GM23338 (cell line): ENCODE data around the gene EPS8. TPM values are rescaled to one million over a fixed set of nuclear protein-coding genes. Genes with fewer than 3 reads are reported as not detected.

Experiments used
- ATAC-seq: fragments of 200-7000 bp; cut with Tn5 transposase; 3 replicates; pipeline ENCODE4 v1.9.1; 2020
- DNase-seq: peaks from one replicate; pipeline ENCODE4 v3.0.0-alpha.2; 2015; ENCODE audit warnings: low spot score
- H2AFZ ChIP-seq: fragments of 200-600 bp; sonication (generic); 2 replicates; pipeline ENCODE4 v1.8.0; 2016; ENCODE audit warnings: antibody characterized with exemption, mild to moderate bottlenecking, moderate library complexity
- H3F3A ChIP-seq: fragments of 200-600 bp; sonication (generic); replicated peaks from 2 replicates; pipeline ENCODE4 v1.8.0; 2017; ENCODE audit warnings: antibody characterized with exemption, mixed run types, low read depth
- H3K27ac ChIP-seq: fragments of 200-600 bp; sonication (generic); 2 replicates; pipeline ENCODE4 v1.6.1; 2016; ENCODE audit warnings: low read depth
- H3K27me3 ChIP-seq: fragments of 200-600 bp; sonication (generic); 2 replicates; pipeline ENCODE4 v1.8.0; 2016; ENCODE audit warnings: mild to moderate bottlenecking, mixed run types, moderate library complexity; ENCODE audit not compliant: insufficient read depth
- H3K36me3 ChIP-seq: fragments of 200-600 bp; sonication (generic); 2 replicates; pipeline ENCODE4 v1.8.0; 2016; ENCODE audit warnings: mild to moderate bottlenecking; ENCODE audit not compliant: insufficient read depth
- H3K4me1 ChIP-seq: fragments of 200-600 bp; sonication (generic); 2 replicates; pipeline ENCODE4 v1.8.0; 2016; ENCODE audit warnings: mild to moderate bottlenecking, moderate library complexity; ENCODE audit not compliant: insufficient read depth
- H3K4me2 ChIP-seq: fragments of 200-600 bp; sonication (generic); 2 replicates; pipeline ENCODE4 v1.7.1; 2017; ENCODE audit warnings: mixed run types
- H3K4me3 ChIP-seq: fragments of 200-600 bp; sonication (generic); 2 replicates; pipeline ENCODE4 v1.6.1; 2016; ENCODE audit warnings: mixed run types
- H3K79me2 ChIP-seq: fragments of 200-600 bp; sonication (generic); replicated peaks from 2 replicates; pipeline ENCODE4 v1.8.0; 2017; ENCODE audit warnings: mild to moderate bottlenecking; ENCODE audit not compliant: insufficient read depth
- H3K9me2 ChIP-seq: fragments of 200-600 bp; sonication (generic); 2 replicates; pipeline ENCODE4 v1.8.0; 2017; ENCODE audit not compliant: insufficient read depth
- H4K20me1 ChIP-seq: fragments of 200-600 bp; sonication (generic); replicated peaks from 2 replicates; pipeline ENCODE4 v1.8.0; 2017; ENCODE audit warnings: mild to moderate bottlenecking; ENCODE audit not compliant: insufficient read depth
- H3K27ac Mint-ChIP-seq: 2 replicates; pipeline ENCODE4 v1.8.0; 2020; ENCODE audit warnings: inconsistent platforms, mild to moderate bottlenecking, moderate library complexity, mixed read lengths
- H3K27me3 Mint-ChIP-seq: 3 replicates; pipeline ENCODE4 v1.8.0; 2022; ENCODE audit warnings: low read depth, mild to moderate bottlenecking, moderate library complexity, mixed read lengths, inconsistent platforms; ENCODE audit not compliant: insufficient read depth, poor library complexity
- H3K36me3 Mint-ChIP-seq: 3 replicates; pipeline ENCODE4 v1.8.0; 2021; ENCODE audit warnings: low read depth, mild to moderate bottlenecking, inconsistent platforms, moderate library complexity, mixed read lengths
- H3K4me1 Mint-ChIP-seq: 3 replicates; pipeline ENCODE4 v1.8.0; 2020; ENCODE audit warnings: mild to moderate bottlenecking, inconsistent platforms, mixed read lengths
- H3K4me3 Mint-ChIP-seq: 3 replicates; pipeline ENCODE4 v1.8.0; 2021; ENCODE audit warnings: moderate library complexity, mild to moderate bottlenecking, inconsistent platforms, mixed read lengths
- H3K9me3 Mint-ChIP-seq: 3 replicates; pipeline ENCODE4 v1.8.0; 2020; ENCODE audit warnings: moderate library complexity, mild to moderate bottlenecking, inconsistent platforms, mixed read lengths
- EZH2phosphoT487 ChIP-seq: fragments of 200-600 bp; sonication (generic); IDR thresholded peaks from one replicate; pipeline ENCODE4 v1.8.1; 2018; ENCODE audit warnings: antibody characterized with exemption; ENCODE audit not compliant: unreplicated experiment
- JUNB ChIP-seq: IDR thresholded peaks from one replicate; pipeline ENCODE4 v1.6.1; 2016; ENCODE audit warnings: antibody characterized with exemption; ENCODE audit not compliant: unreplicated experiment
- NANOG ChIP-seq: IDR thresholded peaks from 2 replicates; pipeline ENCODE4 v1.6.1; 2016; ENCODE audit warnings: antibody characterized with exemption, borderline replicate concordance
- POLR2AphosphoS5 ChIP-seq: IDR thresholded peaks from 2 replicates; pipeline ENCODE4 v1.6.1; 2016; ENCODE audit warnings: antibody characterized with exemption, low read depth
- ZNF114 ChIP-seq: fragments of 250-450 bp; sonication (Bioruptor Pico); IDR thresholded peaks from 2 replicates; pipeline ENCODE4 v1.5.0; 2020; ENCODE audit warnings: mild to moderate bottlenecking, moderate library complexity
- polyA plus RNA-seq: library from polyadenylated mRNA; unstranded; fragments of >200 nt; fragmentation: Nextera tagmentation; extraction: Ambion mirVana; gene quantifications from 2 replicates; pipeline ENCODE4 v1.2.1, GENCODE V29; 2016
- total RNA-seq: library from RNA; depleted of rRNA; stranded (reverse); fragments of >200 nt; shearing (Covaris generic); gene quantifications from 2 replicates; pipeline ENCODE4 v1.2.3, GENCODE V29; 2014
- TF ChIP-seq, protein P1 (sequence below): fragments of 250-450 bp; sonication (Bioruptor Pico); IDR thresholded peaks from 2 replicates; pipeline ENCODE4 v1.5.0; 2020; ENCODE audit warnings: mild to moderate bottlenecking, moderate library complexity

EPS8 gene
- total and polyA plus RNA-seq, 2 experiments from 2014 or later = 3.5 to 5.4 TPM

DNA sequence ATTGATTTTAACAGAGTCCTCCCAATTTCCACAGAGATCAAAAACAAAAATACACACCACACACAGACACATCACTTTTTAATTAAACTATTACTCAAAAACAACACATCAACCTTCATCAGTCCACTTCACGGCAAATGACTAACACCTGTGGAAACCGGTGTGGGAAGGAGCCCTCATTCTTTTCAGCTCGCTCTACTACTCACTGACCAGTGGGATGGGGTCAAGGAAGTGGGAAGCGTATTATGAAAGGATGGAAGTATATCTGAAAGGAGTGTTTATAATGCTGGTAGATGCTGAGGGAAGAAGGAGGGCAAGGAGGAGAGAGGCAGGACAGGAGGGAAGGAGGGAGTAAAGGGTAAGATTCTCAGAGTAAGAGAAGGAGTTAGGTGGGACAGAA is 156.5 kb downstream of the EPS8 start (continued):
- TF ChIP-seq, protein P1, sequence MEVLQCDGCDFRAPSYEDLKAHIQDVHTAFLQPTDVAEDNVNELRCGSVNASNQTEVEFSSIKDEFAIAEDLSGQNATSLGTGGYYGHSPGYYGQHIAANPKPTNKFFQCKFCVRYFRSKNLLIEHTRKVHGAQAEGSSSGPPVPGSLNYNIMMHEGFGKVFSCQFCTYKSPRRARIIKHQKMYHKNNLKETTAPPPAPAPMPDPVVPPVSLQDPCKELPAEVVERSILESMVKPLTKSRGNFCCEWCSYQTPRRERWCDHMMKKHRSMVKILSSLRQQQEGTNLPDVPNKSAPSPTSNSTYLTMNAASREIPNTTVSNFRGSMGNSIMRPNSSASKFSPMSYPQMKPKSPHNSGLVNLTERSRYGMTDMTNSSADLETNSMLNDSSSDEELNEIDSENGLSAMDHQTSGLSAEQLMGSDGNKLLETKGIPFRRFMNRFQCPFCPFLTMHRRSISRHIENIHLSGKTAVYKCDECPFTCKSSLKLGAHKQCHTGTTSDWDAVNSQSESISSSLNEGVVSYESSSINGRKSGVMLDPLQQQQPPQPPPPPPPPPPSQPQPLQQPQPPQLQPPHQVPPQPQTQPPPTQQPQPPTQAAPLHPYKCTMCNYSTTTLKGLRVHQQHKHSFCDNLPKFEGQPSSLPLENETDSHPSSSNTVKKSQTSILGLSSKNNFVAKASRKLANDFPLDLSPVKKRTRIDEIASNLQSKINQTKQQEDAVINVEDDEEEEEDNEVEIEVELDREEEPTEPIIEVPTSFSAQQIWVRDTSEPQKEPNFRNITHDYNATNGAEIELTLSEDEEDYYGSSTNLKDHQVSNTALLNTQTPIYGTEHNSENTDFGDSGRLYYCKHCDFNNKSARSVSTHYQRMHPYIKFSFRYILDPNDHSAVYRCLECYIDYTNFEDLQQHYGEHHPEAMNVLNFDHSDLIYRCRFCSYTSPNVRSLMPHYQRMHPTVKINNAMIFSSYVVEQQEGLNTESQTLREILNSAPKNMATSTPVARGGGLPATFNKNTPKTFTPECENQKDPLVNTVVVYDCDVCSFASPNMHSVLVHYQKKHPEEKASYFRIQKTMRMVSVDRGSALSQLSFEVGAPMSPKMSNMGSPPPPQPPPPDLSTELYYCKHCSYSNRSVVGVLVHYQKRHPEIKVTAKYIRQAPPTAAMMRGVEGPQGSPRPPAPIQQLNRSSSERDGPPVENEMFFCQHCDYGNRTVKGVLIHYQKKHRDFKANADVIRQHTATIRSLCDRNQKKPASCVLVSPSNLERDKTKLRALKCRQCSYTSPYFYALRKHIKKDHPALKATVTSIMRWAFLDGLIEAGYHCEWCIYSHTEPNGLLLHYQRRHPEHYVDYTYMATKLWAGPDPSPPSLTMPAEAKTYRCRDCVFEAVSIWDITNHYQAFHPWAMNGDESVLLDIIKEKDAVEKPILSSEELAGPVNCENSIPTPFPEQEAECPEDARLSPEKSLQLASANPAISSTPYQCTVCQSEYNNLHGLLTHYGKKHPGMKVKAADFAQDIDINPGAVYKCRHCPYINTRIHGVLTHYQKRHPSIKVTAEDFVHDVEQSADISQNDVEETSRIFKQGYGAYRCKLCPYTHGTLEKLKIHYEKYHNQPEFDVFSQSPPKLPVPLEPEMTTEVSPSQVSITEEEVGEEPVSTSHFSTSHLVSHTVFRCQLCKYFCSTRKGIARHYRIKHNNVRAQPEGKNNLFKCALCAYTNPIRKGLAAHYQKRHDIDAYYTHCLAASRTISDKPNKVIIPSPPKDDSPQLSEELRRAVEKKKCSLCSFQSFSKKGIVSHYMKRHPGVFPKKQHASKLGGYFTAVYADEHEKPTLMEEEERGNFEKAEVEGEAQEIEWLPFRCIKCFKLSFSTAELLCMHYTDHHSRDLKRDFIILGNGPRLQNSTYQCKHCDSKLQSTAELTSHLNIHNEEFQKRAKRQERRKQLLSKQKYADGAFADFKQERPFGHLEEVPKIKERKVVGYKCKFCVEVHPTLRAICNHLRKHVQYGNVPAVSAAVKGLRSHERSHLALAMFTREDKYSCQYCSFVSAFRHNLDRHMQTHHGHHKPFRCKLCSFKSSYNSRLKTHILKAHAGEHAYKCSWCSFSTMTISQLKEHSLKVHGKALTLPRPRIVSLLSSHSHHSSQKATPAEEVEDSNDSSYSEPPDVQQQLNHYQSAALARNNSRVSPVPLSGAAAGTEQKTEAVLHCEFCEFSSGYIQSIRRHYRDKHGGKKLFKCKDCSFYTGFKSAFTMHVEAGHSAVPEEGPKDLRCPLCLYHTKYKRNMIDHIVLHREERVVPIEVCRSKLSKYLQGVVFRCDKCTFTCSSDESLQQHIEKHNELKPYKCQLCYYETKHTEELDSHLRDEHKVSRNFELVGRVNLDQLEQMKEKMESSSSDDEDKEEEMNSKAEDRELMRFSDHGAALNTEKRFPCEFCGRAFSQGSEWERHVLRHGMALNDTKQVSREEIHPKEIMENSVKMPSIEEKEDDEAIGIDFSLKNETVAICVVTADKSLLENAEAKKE (CRISPR knock-in tag) = no peak
- TF ChIP-seq POLR2AphosphoS5 (no peak), ZNF114 (no peak)

GRCh38 chr12:15631007-15631715 is 158.0 kb downstream of the EPS8 start:
- Mint-ChIP-seq H3K9me3 (no peaks in the 10 kb centered on the region), H3K36me3 (no peaks in the 10 kb centered on the region), H3K4me3 (no peak overlapping the region), H3K27me3 (no peaks in the 10 kb centered on the region), H3K4me1 (peaks cover 22% of the 10 kb centered on the region), H3K27ac (no peak overlapping the region)
- no peak for DNase-seq
- no peak for ATAC-seq
- Histone ChIP-seq H3K4me3 (no peak overlapping the region), H4K20me1 (no peaks in the 10 kb centered on the region), H3F3A (no peaks in the 10 kb centered on the region), H3K4me2 (no peak overlapping the region), H3K9me2 (no peaks in the 10 kb centered on the region), H3K4me1 (peaks cover 14% of the 10 kb centered on the region; the same call in 1 of the 2 replicates), H3K27ac (no peak overlapping the region), H2AFZ (no peak overlapping the region), H3K27me3 (no peaks in the 10 kb centered on the region), H3K36me3 (no peaks in the 10 kb centered on the region), H3K79me2 (no peaks in the 10 kb centered on the region)
- TF ChIP-seq ZNF114 = no peak
- no peak for TF ChIP-seq EZH2phosphoT487
- TF ChIP-seq POLR2AphosphoS5 = no peak
- TF ChIP-seq JUNB = no peak
- no peak for TF ChIP-seq NANOG
